Fibroblast of lung (primary cell): ENCODE results near the gene RMC1. TPM values are rescaled to one million over a fixed set of nuclear protein-coding genes. Genes with fewer than 3 reads are reported as not detected.
A peak's percentile ranks its signal among the peaks of the same experiment; 100 is the strongest.

Experiments
- DNase-seq, 2 donors: peaks; one replicate each; pipeline versions ENCODE4 v3.0.0 to v3.0.0-alpha.2; 2010; ENCODE audit warnings: low read depth in 2 of 2
- H2AFZ ChIP-seq: 2 replicates; pipeline ENCODE4 v1.5.1; 2012; ENCODE audit warnings: low read length, control low read depth, inconsistent platforms
- H3K27ac ChIP-seq: 2 replicates; pipeline ENCODE4 v1.5.1; 2011; ENCODE audit warnings: low read length, control low read depth; ENCODE audit not compliant: insufficient read depth
- H3K27me3 ChIP-seq: 2 replicates; pipeline ENCODE4 v1.5.1; 2011; ENCODE audit warnings: mild to moderate bottlenecking, low read length; ENCODE audit not compliant: control insufficient read depth, insufficient read depth
- H3K36me3 ChIP-seq: 2 replicates; pipeline ENCODE4 v1.5.1; 2011; ENCODE audit warnings: low read length; ENCODE audit not compliant: control insufficient read depth, insufficient read depth
- H3K4me1 ChIP-seq: 2 replicates; pipeline ENCODE4 v1.5.1; 2011; ENCODE audit warnings: low read length; ENCODE audit not compliant: control insufficient read depth, insufficient read depth; ENCODE audit errors: extremely low read depth
- H3K4me2 ChIP-seq: 2 replicates; pipeline ENCODE4 v1.5.1; 2011; ENCODE audit warnings: low read length, control low read depth; ENCODE audit not compliant: insufficient read depth; ENCODE audit errors: extremely low read depth
- H3K4me3 ChIP-seq, 4 experiments: fragments of 200-600 bp in 1 of 4; sonication (generic) in 1 of 4; replicated peaks in 1 of 4; 2 replicates each; pipeline ENCODE4 v1.5.1; 2011 to 2016; ENCODE audit warnings: low read length in 4 of 4, low read depth in 3 of 4, mild to moderate bottlenecking in 3 of 4, control low read depth in 2 of 4, inconsistent platforms in 1 of 4, mixed read lengths in 1 of 4; ENCODE audit not compliant: insufficient read depth in 1 of 4; ENCODE audit errors: control extremely low read depth in 1 of 4
- H3K79me2 ChIP-seq: 2 replicates; pipeline ENCODE4 v1.5.1; 2012; ENCODE audit warnings: mild to moderate bottlenecking, low read length, inconsistent platforms; ENCODE audit not compliant: control insufficient read depth, insufficient read depth
- H3K9ac ChIP-seq: 2 replicates; pipeline ENCODE4 v1.5.1; 2011; ENCODE audit warnings: mild to moderate bottlenecking, low read length, control low read depth; ENCODE audit not compliant: insufficient read depth
- H3K9me3 ChIP-seq: 2 replicates; pipeline ENCODE4 v1.5.1; 2012; ENCODE audit warnings: low read depth, low read length; ENCODE audit not compliant: control insufficient read depth, insufficient read depth
- H4K20me1 ChIP-seq: 2 replicates; pipeline ENCODE4 v1.5.1; 2011; ENCODE audit warnings: low read length; ENCODE audit not compliant: control insufficient read depth, insufficient read depth; ENCODE audit errors: extremely low read depth
- CTCF ChIP-seq, 2 donors: IDR thresholded peaks in 1 of 2; conservative IDR thresholded peaks in 1 of 2; 1 replicate in 1 of 2; 2 replicates in 1 of 2; pipeline ENCODE4 v1.5.1; 2011 to 2012; ENCODE audit warnings: low read length in 2 of 2, control low read depth in 1 of 2, inconsistent platforms in 1 of 2, low read depth in 1 of 2, mild to moderate bottlenecking in 1 of 2
- EZH2 ChIP-seq: IDR thresholded peaks from 2 replicates; pipeline ENCODE4 v1.5.1; 2012; ENCODE audit warnings: low read length, control low read depth, mild to moderate bottlenecking; ENCODE audit errors: missing control alignments
- polyA plus RNA-seq, 2 donors: library from polyadenylated mRNA; depleted of rRNA in 1 of 2; stranded (reverse) in 1 of 2; unstranded in 1 of 2; fragments of >200 nt; gene quantifications; 2 replicates each; pipeline ENCODE4 v1.2.1, GENCODE V29; 2011 to 2012; ENCODE audit warnings: missing spikeins in 1 of 2
- total RNA-seq: library from RNA; depleted of rRNA; stranded (reverse); fragments of >200 nt; gene quantifications from 2 replicates; pipeline ENCODE4 v1.2.1, GENCODE V29; 2014

The RMC1 gene
- total and polyA plus RNA-seq, 2 donors (not counting 1 experiment from before 2014, with no cell fraction given): 22.5 to 29.6 TPM

- Histone ChIP-seq H4K20me1 (no peaks in the 10 kb centered on the region), H3K27me3 (no peaks in the 10 kb centered on the region), H3K4me1 (peaks cover 2% of the 10 kb centered on the region), H3K36me3 (no peaks in the 10 kb centered on the region), H3K79me2 (peaks cover 12% of the 10 kb centered on the region), H3K9me3 (no peaks in the 10 kb centered on the region), H3K9ac (no peak overlapping the region), H3K27ac (no peak overlapping the region), H2AFZ (no peak overlapping the region), H3K4me2 (no peak overlapping the region), H3K4me3 (no peak overlapping the region)
- TF ChIP-seq CTCF (conservative IDR thresholded peaks at IDR 0.05 in 1 of 2, IDR thresholded peaks at IDR 0.05 in 1 of 2; ENCODE audit: low read depth in 1 of 2, low read length in 2 of 2) (no peak), EZH2 (no peak)
- no peak for DNase-seq
These were observed 1.7 kb upstream of the RMC1 start for GRCh38 chr18:23501626-23502025.

GRCh38 chr18:23502516-23503037 is 734 bp upstream of the RMC1 start:
- Histone ChIP-seq H3K79me2 (peaks cover 12% of the 10 kb centered on the region), H3K27ac (peak overlapping the region; percentile 75), H2AFZ (peak overlapping the region; percentile 77), H3K4me2 (peak overlapping the region; percentile 78), H3K9me3 (no peaks in the 10 kb centered on the region), H4K20me1 (no peaks in the 10 kb centered on the region), H3K4me3 (peak overlapping the region; percentile 66 to 87 (median 68)), H3K36me3 (no peaks in the 10 kb centered on the region), H3K9ac (no peak overlapping the region), H3K27me3 (no peaks in the 10 kb centered on the region), H3K4me1 (peaks cover 2% of the 10 kb centered on the region)
- no peak for DNase-seq
- TF ChIP-seq EZH2: no peak

GRCh38 chr18:23503963-23504344 is 643 bp downstream of the RMC1 start:
- H3K27me3 ChIP-seq: no peaks in the 10 kb centered on the region
- peak overlapping the region; percentile 93 for H3K4me2 ChIP-seq
- no peaks in the 10 kb centered on the region for H4K20me1 ChIP-seq
- peak overlapping the region; percentile 84 for H3K9ac ChIP-seq
- H3K36me3 ChIP-seq: no peaks in the 10 kb centered on the region
- no peak for DNase-seq
- peaks cover 2% of the 10 kb centered on the region for H3K4me1 ChIP-seq
- H2AFZ ChIP-seq: peak overlapping the region; percentile 52
- peaks cover 12% of the 10 kb centered on the region for H3K79me2 ChIP-seq
- TF ChIP-seq EZH2: no peak
- no peak for TF ChIP-seq CTCF (conservative IDR thresholded peaks at IDR 0.05 in 1 of 2, IDR thresholded peaks at IDR 0.05 in 1 of 2; ENCODE audit: low read depth in 1 of 2, low read length in 2 of 2)
- H3K9me3 ChIP-seq: no peaks in the 10 kb centered on the region
- H3K27ac ChIP-seq: peak overlapping the region; percentile 75
- peak overlapping the region; percentile 75 to 91 (median 86) for H3K4me3 ChIP-seq
